GM23338 (cell line): ENCODE measurements around the gene FER. TPM values are rescaled to one million over a fixed set of nuclear protein-coding genes. Genes with fewer than 3 reads are reported as not detected.
"Not testable (repeated sequence)": the region's sequence is repeated elsewhere in the genome, so short reads cannot be mapped to it uniquely, and the experiment has no call there.

Experiments used
- ATAC-seq: fragments of 200-7000 bp; cut with Tn5 transposase; 3 replicates; pipeline ENCODE4 v1.9.1; 2020
- DNase-seq: peaks from one replicate; pipeline ENCODE4 v3.0.0-alpha.2; 2015; ENCODE audit warnings: low spot score
- H2AFZ ChIP-seq: fragments of 200-600 bp; sonication (generic); 2 replicates; pipeline ENCODE4 v1.8.0; 2016; ENCODE audit warnings: antibody characterized with exemption, mild to moderate bottlenecking, moderate library complexity
- H3F3A ChIP-seq: fragments of 200-600 bp; sonication (generic); replicated peaks from 2 replicates; pipeline ENCODE4 v1.8.0; 2017; ENCODE audit warnings: antibody characterized with exemption, mixed run types, low read depth
- H3K27ac ChIP-seq: fragments of 200-600 bp; sonication (generic); 2 replicates; pipeline ENCODE4 v1.6.1; 2016; ENCODE audit warnings: low read depth
- H3K27me3 ChIP-seq: fragments of 200-600 bp; sonication (generic); 2 replicates; pipeline ENCODE4 v1.8.0; 2016; ENCODE audit warnings: mild to moderate bottlenecking, mixed run types, moderate library complexity; ENCODE audit not compliant: insufficient read depth
- H3K36me3 ChIP-seq: fragments of 200-600 bp; sonication (generic); 2 replicates; pipeline ENCODE4 v1.8.0; 2016; ENCODE audit warnings: mild to moderate bottlenecking; ENCODE audit not compliant: insufficient read depth
- H3K4me1 ChIP-seq: fragments of 200-600 bp; sonication (generic); 2 replicates; pipeline ENCODE4 v1.8.0; 2016; ENCODE audit warnings: mild to moderate bottlenecking, moderate library complexity; ENCODE audit not compliant: insufficient read depth
- H3K4me2 ChIP-seq: fragments of 200-600 bp; sonication (generic); 2 replicates; pipeline ENCODE4 v1.7.1; 2017; ENCODE audit warnings: mixed run types
- H3K4me3 ChIP-seq: fragments of 200-600 bp; sonication (generic); 2 replicates; pipeline ENCODE4 v1.6.1; 2016; ENCODE audit warnings: mixed run types
- H3K79me2 ChIP-seq: fragments of 200-600 bp; sonication (generic); replicated peaks from 2 replicates; pipeline ENCODE4 v1.8.0; 2017; ENCODE audit warnings: mild to moderate bottlenecking; ENCODE audit not compliant: insufficient read depth
- H3K9me2 ChIP-seq: fragments of 200-600 bp; sonication (generic); 2 replicates; pipeline ENCODE4 v1.8.0; 2017; ENCODE audit not compliant: insufficient read depth
- H4K20me1 ChIP-seq: fragments of 200-600 bp; sonication (generic); replicated peaks from 2 replicates; pipeline ENCODE4 v1.8.0; 2017; ENCODE audit warnings: mild to moderate bottlenecking; ENCODE audit not compliant: insufficient read depth
- H3K27ac Mint-ChIP-seq: 2 replicates; pipeline ENCODE4 v1.8.0; 2020; ENCODE audit warnings: inconsistent platforms, mild to moderate bottlenecking, moderate library complexity, mixed read lengths
- H3K27me3 Mint-ChIP-seq: 3 replicates; pipeline ENCODE4 v1.8.0; 2022; ENCODE audit warnings: low read depth, mild to moderate bottlenecking, moderate library complexity, mixed read lengths, inconsistent platforms; ENCODE audit not compliant: insufficient read depth, poor library complexity
- H3K36me3 Mint-ChIP-seq: 3 replicates; pipeline ENCODE4 v1.8.0; 2021; ENCODE audit warnings: low read depth, mild to moderate bottlenecking, inconsistent platforms, moderate library complexity, mixed read lengths
- H3K4me1 Mint-ChIP-seq: 3 replicates; pipeline ENCODE4 v1.8.0; 2020; ENCODE audit warnings: mild to moderate bottlenecking, inconsistent platforms, mixed read lengths
- H3K4me3 Mint-ChIP-seq: 3 replicates; pipeline ENCODE4 v1.8.0; 2021; ENCODE audit warnings: moderate library complexity, mild to moderate bottlenecking, inconsistent platforms, mixed read lengths
- H3K9me3 Mint-ChIP-seq: 3 replicates; pipeline ENCODE4 v1.8.0; 2020; ENCODE audit warnings: moderate library complexity, mild to moderate bottlenecking, inconsistent platforms, mixed read lengths
- NANOG ChIP-seq: IDR thresholded peaks from 2 replicates; pipeline ENCODE4 v1.6.1; 2016; ENCODE audit warnings: antibody characterized with exemption, borderline replicate concordance
- polyA plus RNA-seq: library from polyadenylated mRNA; unstranded; fragments of >200 nt; fragmentation: Nextera tagmentation; extraction: Ambion mirVana; gene quantifications from 2 replicates; pipeline ENCODE4 v1.2.1, GENCODE V29; 2016
- total RNA-seq: library from RNA; depleted of rRNA; stranded (reverse); fragments of >200 nt; shearing (Covaris generic); gene quantifications from 2 replicates; pipeline ENCODE4 v1.2.3, GENCODE V29; 2014
- TF ChIP-seq, protein P1 (sequence below), 2 experiments: fragments of 200-600 bp in 1 of 2; sonication (generic) in 1 of 2; conservative IDR thresholded peaks; 2 replicates each; pipeline versions ENCODE4 v1.5.1 to v1.6.1; 2016 to 2017; ENCODE audit warnings: antibody characterized with exemption in 2 of 2, low read depth in 2 of 2, mild to moderate bottlenecking in 2 of 2, moderate library complexity in 1 of 2
- TF ChIP-seq, protein P2 (sequence below): fragments of 250-450 bp; sonication (Bioruptor Pico); IDR thresholded peaks from 2 replicates; pipeline ENCODE4 v1.5.0; 2020; ENCODE audit warnings: mild to moderate bottlenecking, moderate library complexity

The FER gene
- total and polyA plus RNA-seq, 2 experiments from 2014 or later, result 17.4 to 34.8 TPM

DNA sequence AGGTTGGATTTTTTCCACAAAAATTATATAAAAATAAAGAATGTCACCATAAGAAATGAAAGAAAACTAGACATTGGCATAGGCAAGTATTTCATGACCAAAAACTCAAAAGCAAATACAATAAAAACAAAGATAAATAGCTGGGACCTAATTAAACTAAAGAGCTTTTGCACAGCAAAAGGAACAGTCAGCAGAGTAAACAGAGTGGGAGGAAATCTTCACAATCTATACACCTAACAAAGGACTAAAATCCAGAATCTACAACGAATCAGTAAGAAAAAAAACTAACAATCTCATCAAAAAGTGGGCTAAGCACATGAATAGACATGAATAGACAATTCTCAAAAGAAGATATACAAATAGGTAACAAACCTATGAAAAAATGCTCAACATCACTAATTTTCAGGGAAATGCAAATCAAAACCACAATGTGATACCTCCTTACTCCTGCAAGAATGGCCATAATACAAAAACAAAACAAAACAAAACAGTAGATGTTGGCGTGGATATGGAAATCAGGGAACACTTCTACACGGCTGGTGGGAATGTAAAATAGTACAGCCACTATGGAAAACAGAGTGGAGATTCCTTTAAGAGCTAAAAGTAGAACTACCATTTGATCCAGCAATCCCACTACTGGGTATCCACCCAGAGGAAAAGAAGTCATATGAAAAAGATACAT, 94.7 kb downstream of the FER start:
- DNase-seq, H2AFZ ChIP-seq, H3K4me1 ChIP-seq, H3F3A ChIP-seq, H3K4me1 Mint-ChIP-seq, H3K9me3 Mint-ChIP-seq, H3K36me3 ChIP-seq, H4K20me1 ChIP-seq, H3K79me2 ChIP-seq, H3K27me3 ChIP-seq, H3K9me2 ChIP-seq, H3K4me3 ChIP-seq, H3K27ac Mint-ChIP-seq, H3K4me3 Mint-ChIP-seq, H3K4me2 ChIP-seq, H3K27ac ChIP-seq, ATAC-seq, H3K27me3 Mint-ChIP-seq: not testable (repeated sequence)
- H3K36me3 Mint-ChIP-seq, result peaks cover 13% of the 10 kb centered on the region; the same call in 2 of the 3 replicates

DNA sequence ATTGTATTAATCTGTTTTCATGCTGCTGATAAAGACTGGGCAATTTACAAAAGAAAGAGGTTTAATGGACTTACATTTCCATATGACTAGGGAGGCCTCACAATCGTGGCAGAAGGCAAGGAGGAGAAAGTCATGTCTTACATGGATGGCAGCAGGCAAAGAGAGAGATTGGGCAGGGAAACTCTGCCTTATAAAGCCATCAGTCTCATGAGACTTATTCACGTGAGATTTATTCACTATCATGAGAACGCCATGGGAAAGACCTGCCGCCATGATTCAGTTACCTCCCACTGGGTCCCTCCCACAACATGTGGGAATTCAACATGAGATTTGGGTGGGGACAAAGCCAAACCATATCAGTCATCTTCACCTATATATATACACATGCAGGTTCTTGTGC, 103.4 kb downstream of the FER start:
- not testable (repeated sequence) for H3K9me2 ChIP-seq, H4K20me1 ChIP-seq, H3K4me1 Mint-ChIP-seq, H3K79me2 ChIP-seq, H2AFZ ChIP-seq, H3K4me1 ChIP-seq, H3K27me3 ChIP-seq, H3K27ac ChIP-seq, H3K4me3 ChIP-seq, H3K27me3 Mint-ChIP-seq, H3F3A ChIP-seq, H3K27ac Mint-ChIP-seq, DNase-seq, H3K36me3 ChIP-seq, H3K4me3 Mint-ChIP-seq, ATAC-seq, H3K4me2 ChIP-seq
- peak; percentile 57 for TF ChIP-seq NANOG
- H3K36me3 Mint-ChIP-seq, result peaks cover 17% of the 10 kb centered on the region
- H3K9me3 Mint-ChIP-seq, result peaks cover 17% of the 10 kb centered on the region

DNA sequence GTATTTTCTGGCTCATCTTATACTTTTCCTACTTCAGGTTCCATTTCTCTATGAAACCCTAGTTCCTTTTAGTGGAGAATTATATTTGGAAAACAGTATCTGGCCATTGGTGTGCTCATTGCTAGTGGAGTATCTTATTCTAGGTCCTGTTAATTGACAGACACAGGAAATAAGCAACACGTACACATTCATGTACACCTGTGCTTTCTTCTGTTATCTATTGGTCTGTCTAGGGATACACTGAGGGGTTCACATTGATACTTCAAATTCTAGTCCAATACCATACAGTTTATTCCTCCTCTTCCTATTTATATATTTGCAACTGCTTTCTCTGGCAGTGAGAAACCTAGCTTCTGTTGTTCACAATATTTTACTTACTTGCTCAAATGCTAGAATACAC, 110.2 kb downstream of the FER start:
- Mint-ChIP-seq H3K27ac (no peak overlapping the region), H3K4me3 (no peak overlapping the region), H3K36me3 (no peaks in the 10 kb centered on the region), H3K9me3 (no peaks in the 10 kb centered on the region), H3K4me1 (no peaks in the 10 kb centered on the region), H3K27me3 (no peaks in the 10 kb centered on the region)
- H3K36me3 ChIP-seq, result no peaks in the 10 kb centered on the region
- H3K4me2 ChIP-seq, result no peak overlapping the region
- H3K27me3 ChIP-seq, result no peaks in the 10 kb centered on the region
- no peak for TF ChIP-seq NANOG
- TF ChIP-seq, protein P1, sequence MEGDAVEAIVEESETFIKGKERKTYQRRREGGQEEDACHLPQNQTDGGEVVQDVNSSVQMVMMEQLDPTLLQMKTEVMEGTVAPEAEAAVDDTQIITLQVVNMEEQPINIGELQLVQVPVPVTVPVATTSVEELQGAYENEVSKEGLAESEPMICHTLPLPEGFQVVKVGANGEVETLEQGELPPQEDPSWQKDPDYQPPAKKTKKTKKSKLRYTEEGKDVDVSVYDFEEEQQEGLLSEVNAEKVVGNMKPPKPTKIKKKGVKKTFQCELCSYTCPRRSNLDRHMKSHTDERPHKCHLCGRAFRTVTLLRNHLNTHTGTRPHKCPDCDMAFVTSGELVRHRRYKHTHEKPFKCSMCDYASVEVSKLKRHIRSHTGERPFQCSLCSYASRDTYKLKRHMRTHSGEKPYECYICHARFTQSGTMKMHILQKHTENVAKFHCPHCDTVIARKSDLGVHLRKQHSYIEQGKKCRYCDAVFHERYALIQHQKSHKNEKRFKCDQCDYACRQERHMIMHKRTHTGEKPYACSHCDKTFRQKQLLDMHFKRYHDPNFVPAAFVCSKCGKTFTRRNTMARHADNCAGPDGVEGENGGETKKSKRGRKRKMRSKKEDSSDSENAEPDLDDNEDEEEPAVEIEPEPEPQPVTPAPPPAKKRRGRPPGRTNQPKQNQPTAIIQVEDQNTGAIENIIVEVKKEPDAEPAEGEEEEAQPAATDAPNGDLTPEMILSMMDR (conservative IDR thresholded peaks at IDR 0.05; ENCODE audit: low read depth in 2 of 2), result no peak
- no peaks in the 10 kb centered on the region for H3K9me2 ChIP-seq
- H3K4me1 ChIP-seq, result no peaks in the 10 kb centered on the region
- H3F3A ChIP-seq, result no peaks in the 10 kb centered on the region
- ATAC-seq, result no peak
- no peak overlapping the region for H3K4me3 ChIP-seq
- H4K20me1 ChIP-seq, result no peaks in the 10 kb centered on the region
- no peaks in the 10 kb centered on the region for H3K79me2 ChIP-seq
- no peak overlapping the region for H3K27ac ChIP-seq
- no peak overlapping the region for H2AFZ ChIP-seq
- DNase-seq, result no peak

DNA sequence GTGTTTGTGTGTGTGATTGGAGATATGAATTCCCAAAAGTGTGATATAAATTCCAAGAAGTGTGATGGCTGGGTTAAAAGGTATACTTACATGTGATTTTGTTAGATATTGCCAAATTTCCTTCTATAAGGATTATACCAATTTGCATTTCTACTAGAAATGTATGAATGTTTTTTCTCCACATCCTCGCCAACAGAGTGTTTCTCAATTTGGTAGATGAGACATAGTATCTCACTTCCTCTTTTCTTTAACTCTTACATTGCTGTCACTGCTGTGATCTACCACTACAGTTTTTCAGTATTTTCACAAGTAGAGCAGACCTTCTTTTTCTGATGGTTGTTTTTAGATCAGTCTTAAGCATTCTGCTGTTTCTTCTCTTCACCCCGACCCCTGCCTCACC, 111.3 kb downstream of the FER start:
- DNase-seq (no peak), ATAC-seq (no peak)
- H4K20me1 ChIP-seq, result no peaks in the 10 kb centered on the region
- no peaks in the 10 kb centered on the region for H3K36me3 ChIP-seq
- H3K4me1 ChIP-seq, result no peaks in the 10 kb centered on the region
- Mint-ChIP-seq H3K27ac (no peak overlapping the region), H3K9me3 (no peaks in the 10 kb centered on the region), H3K4me1 (no peaks in the 10 kb centered on the region), H3K4me3 (no peak overlapping the region), H3K36me3 (no peaks in the 10 kb centered on the region), H3K27me3 (no peaks in the 10 kb centered on the region)
- H3K4me3 ChIP-seq, result no peak overlapping the region
- no peak overlapping the region for H3K27ac ChIP-seq
- no peaks in the 10 kb centered on the region for H3K9me2 ChIP-seq
- H3K79me2 ChIP-seq, result no peaks in the 10 kb centered on the region
- no peaks in the 10 kb centered on the region for H3K27me3 ChIP-seq
- no peak overlapping the region for H2AFZ ChIP-seq
- no peaks in the 10 kb centered on the region for H3F3A ChIP-seq
- no peak overlapping the region for H3K4me2 ChIP-seq
- TF ChIP-seq, protein P2, sequence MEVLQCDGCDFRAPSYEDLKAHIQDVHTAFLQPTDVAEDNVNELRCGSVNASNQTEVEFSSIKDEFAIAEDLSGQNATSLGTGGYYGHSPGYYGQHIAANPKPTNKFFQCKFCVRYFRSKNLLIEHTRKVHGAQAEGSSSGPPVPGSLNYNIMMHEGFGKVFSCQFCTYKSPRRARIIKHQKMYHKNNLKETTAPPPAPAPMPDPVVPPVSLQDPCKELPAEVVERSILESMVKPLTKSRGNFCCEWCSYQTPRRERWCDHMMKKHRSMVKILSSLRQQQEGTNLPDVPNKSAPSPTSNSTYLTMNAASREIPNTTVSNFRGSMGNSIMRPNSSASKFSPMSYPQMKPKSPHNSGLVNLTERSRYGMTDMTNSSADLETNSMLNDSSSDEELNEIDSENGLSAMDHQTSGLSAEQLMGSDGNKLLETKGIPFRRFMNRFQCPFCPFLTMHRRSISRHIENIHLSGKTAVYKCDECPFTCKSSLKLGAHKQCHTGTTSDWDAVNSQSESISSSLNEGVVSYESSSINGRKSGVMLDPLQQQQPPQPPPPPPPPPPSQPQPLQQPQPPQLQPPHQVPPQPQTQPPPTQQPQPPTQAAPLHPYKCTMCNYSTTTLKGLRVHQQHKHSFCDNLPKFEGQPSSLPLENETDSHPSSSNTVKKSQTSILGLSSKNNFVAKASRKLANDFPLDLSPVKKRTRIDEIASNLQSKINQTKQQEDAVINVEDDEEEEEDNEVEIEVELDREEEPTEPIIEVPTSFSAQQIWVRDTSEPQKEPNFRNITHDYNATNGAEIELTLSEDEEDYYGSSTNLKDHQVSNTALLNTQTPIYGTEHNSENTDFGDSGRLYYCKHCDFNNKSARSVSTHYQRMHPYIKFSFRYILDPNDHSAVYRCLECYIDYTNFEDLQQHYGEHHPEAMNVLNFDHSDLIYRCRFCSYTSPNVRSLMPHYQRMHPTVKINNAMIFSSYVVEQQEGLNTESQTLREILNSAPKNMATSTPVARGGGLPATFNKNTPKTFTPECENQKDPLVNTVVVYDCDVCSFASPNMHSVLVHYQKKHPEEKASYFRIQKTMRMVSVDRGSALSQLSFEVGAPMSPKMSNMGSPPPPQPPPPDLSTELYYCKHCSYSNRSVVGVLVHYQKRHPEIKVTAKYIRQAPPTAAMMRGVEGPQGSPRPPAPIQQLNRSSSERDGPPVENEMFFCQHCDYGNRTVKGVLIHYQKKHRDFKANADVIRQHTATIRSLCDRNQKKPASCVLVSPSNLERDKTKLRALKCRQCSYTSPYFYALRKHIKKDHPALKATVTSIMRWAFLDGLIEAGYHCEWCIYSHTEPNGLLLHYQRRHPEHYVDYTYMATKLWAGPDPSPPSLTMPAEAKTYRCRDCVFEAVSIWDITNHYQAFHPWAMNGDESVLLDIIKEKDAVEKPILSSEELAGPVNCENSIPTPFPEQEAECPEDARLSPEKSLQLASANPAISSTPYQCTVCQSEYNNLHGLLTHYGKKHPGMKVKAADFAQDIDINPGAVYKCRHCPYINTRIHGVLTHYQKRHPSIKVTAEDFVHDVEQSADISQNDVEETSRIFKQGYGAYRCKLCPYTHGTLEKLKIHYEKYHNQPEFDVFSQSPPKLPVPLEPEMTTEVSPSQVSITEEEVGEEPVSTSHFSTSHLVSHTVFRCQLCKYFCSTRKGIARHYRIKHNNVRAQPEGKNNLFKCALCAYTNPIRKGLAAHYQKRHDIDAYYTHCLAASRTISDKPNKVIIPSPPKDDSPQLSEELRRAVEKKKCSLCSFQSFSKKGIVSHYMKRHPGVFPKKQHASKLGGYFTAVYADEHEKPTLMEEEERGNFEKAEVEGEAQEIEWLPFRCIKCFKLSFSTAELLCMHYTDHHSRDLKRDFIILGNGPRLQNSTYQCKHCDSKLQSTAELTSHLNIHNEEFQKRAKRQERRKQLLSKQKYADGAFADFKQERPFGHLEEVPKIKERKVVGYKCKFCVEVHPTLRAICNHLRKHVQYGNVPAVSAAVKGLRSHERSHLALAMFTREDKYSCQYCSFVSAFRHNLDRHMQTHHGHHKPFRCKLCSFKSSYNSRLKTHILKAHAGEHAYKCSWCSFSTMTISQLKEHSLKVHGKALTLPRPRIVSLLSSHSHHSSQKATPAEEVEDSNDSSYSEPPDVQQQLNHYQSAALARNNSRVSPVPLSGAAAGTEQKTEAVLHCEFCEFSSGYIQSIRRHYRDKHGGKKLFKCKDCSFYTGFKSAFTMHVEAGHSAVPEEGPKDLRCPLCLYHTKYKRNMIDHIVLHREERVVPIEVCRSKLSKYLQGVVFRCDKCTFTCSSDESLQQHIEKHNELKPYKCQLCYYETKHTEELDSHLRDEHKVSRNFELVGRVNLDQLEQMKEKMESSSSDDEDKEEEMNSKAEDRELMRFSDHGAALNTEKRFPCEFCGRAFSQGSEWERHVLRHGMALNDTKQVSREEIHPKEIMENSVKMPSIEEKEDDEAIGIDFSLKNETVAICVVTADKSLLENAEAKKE, result no peak
